Retina (tissue), 1 donor: ENCODE measurements around the gene BPTF.
"Not testable (repeated sequence)": the region's sequence is repeated elsewhere in the genome, so short reads cannot be mapped to it uniquely, and the experiment has no call there.

ENCODE experiments used
- DNase-seq: peaks from one replicate; pipeline ENCODE4 v3.0.0-alpha.2; 2016

The BPTF gene

GRCh38 chr17:68015081-68015723 is 189.9 kb downstream of the BPTF start:
- DNase-seq: no peak

- no peak for DNase-seq
Observed at GRCh38 chr17:68016838-68017237, 191.5 kb downstream of the BPTF start.

- not testable (repeated sequence) for DNase-seq
Observed at GRCh38 chr17:68018493-68018892, 193.2 kb downstream of the BPTF start.

- DNase-seq: no peak
Observed at GRCh38 chr17:68019336-68019674, 194.0 kb downstream of the BPTF start.

- peak; percentile 99 for DNase-seq
Observed at GRCh38 chr17:68019675-68020408, 194.5 kb downstream of the BPTF start.

GRCh38 chr17:68020409-68020756 is 195.1 kb downstream of the BPTF start:
- no peak for DNase-seq

- not testable (repeated sequence) for DNase-seq
Observed at GRCh38 chr17:68020791-68021190, 195.5 kb downstream of the BPTF start.

GRCh38 chr17:68021963-68022362 is 196.7 kb downstream of the BPTF start:
- no peak for DNase-seq

GRCh38 chr17:68022547-68022946 is 197.2 kb downstream of the BPTF start:
- not testable (repeated sequence) for DNase-seq

GRCh38 chr17:68029512-68030215 is 204.4 kb downstream of the BPTF start:
- DNase-seq: no peak
